HepG2 (cell line): ENCODE data around the gene FUT1. TPM values are rescaled to one million over a fixed set of nuclear protein-coding genes. Genes with fewer than 3 reads are reported as not detected.

Source experiments
- AGO1 ChIP-seq: fragments of 200-400 bp; formaldehyde crosslinking; IDR thresholded peaks from 2 replicates; pipeline ENCODE4 v1.6.1; 2017; ENCODE audit warnings: mild to moderate bottlenecking, low read depth, low read length, moderate library complexity; ENCODE audit not compliant: poor library complexity, severe bottlenecking
- EHMT2 ChIP-seq: fragments of 200-600 bp; sonication (generic); IDR thresholded peaks from 2 replicates; pipeline ENCODE4 v1.7.0; 2017; ENCODE audit warnings: antibody characterized with exemption, low read depth, low read length, borderline replicate concordance
- FOXO1 ChIP-seq: sonication (generic); formaldehyde crosslinking; IDR thresholded peaks from 2 replicates; pipeline ENCODE4 v1.4.0; 2020; ENCODE audit warnings: missing genetic modification reagents
- NFKB2 ChIP-seq: sonication (generic); formaldehyde crosslinking; IDR thresholded peaks from 2 replicates; pipeline ENCODE4 v1.4.0; 2020; ENCODE audit warnings: missing genetic modification reagents, borderline replicate concordance
- RBM22 ChIP-seq: fragments of 200-400 bp; formaldehyde crosslinking; optimal IDR thresholded peaks from 2 replicates; pipeline ENCODE3; 2017; ENCODE audit warnings: mild to moderate bottlenecking, low read length, moderate library complexity
- TARDBP ChIP-seq: sonication (generic); formaldehyde crosslinking; IDR thresholded peaks from 2 replicates; pipeline ENCODE4 v1.8.0; 2022; ENCODE audit warnings: mild to moderate bottlenecking, missing genetic modification reagents
- ZNF597 ChIP-seq: sonication (generic); formaldehyde crosslinking; IDR thresholded peaks from 2 replicates; pipeline ENCODE4 v1.5.0; 2020; ENCODE audit warnings: missing genetic modification reagents
- ZNF619 ChIP-seq: sonication (generic); formaldehyde crosslinking; IDR thresholded peaks from 2 replicates; pipeline ENCODE4 v1.4.0; 2020; ENCODE audit warnings: mild to moderate bottlenecking, missing genetic modification reagents
- ZNF724P ChIP-seq: sonication (generic); formaldehyde crosslinking; IDR thresholded peaks from 2 replicates; pipeline ENCODE4 v1.8.0; 2022; ENCODE audit warnings: missing genetic modification reagents, borderline replicate concordance
- ZSCAN12 ChIP-seq: sonication (generic); formaldehyde crosslinking; IDR thresholded peaks from 2 replicates; pipeline ENCODE4 v1.9.0; 2021; ENCODE audit warnings: mild to moderate bottlenecking, missing genetic modification reagents
- polyA plus RNA-seq, 8 experiments: library from polyadenylated mRNA; depleted of rRNA in 3 of 8; stranded (reverse) in 7 of 8; unstranded in 1 of 8; fragments of >200 nt; fragmentation: Illumina TruSeq in 4 of 8; extraction: Trizol in 4 of 8; gene quantifications; 2 replicates each; pipeline versions ENCODE4 v1.2.1 to v1.2.3, GENCODE V29; 2011 to 2016; ENCODE audit warnings: low read depth in 4 of 8, missing spikeins in 1 of 8, mixed read lengths in 1 of 8; ENCODE audit not compliant: insufficient read depth in 1 of 8
- total RNA-seq, 5 experiments: library from RNA; depleted of rRNA; stranded (reverse); fragments of >200 nt; fragmentation: Illumina TruSeq; extraction: Trizol; gene quantifications; 2 replicates each; pipeline ENCODE4 v1.2.3, GENCODE V29; 2016; ENCODE audit warnings: low read depth in 1 of 5
- TF ChIP-seq, protein P1 (sequence below): conservative IDR thresholded peaks from 2 replicates; pipeline ENCODE4 v1.6.1; 2018; ENCODE audit warnings: missing genetic modification reagents
- TF ChIP-seq, protein P2 (sequence below): IDR thresholded peaks from 2 replicates; pipeline ENCODE4 v1.6.1; 2016; ENCODE audit warnings: low read depth, borderline replicate concordance
- TF ChIP-seq, protein P3 (sequence below): sonication (generic); formaldehyde crosslinking; IDR thresholded peaks from 2 replicates; pipeline ENCODE4 v1.4.0; 2020; ENCODE audit warnings: missing genetic modification reagents
- TF ChIP-seq, protein P4 (sequence below): sonication (generic); formaldehyde crosslinking; IDR thresholded peaks from 2 replicates; pipeline ENCODE4 v1.8.1; 2023; ENCODE audit warnings: missing genetic modification reagents, mild to moderate bottlenecking, borderline replicate concordance
- TF ChIP-seq, protein P5 (sequence below): sonication (generic); formaldehyde crosslinking; IDR thresholded peaks from 2 replicates; pipeline ENCODE4 v1.8.0; 2022; ENCODE audit warnings: missing genetic modification reagents, mild to moderate bottlenecking, borderline replicate concordance
- TF ChIP-seq, protein P6 (sequence below): sonication (generic); formaldehyde crosslinking; IDR thresholded peaks from 2 replicates; pipeline ENCODE4 v1.4.0; 2020; ENCODE audit warnings: mild to moderate bottlenecking, missing genetic modification reagents

FUT1 gene
- total and polyA plus RNA-seq, 2 of the 13 experiments (the other 11 are each of a cell fraction or from before 2014, with no cell fraction given): 0.07 to 1.1 TPM

GRCh38 chr19:48738557-48739403 is 13.7 kb downstream of the FUT1 start (continued):
- TF ChIP-seq TARDBP: peak; percentile 60
- TF ChIP-seq, protein P1, sequence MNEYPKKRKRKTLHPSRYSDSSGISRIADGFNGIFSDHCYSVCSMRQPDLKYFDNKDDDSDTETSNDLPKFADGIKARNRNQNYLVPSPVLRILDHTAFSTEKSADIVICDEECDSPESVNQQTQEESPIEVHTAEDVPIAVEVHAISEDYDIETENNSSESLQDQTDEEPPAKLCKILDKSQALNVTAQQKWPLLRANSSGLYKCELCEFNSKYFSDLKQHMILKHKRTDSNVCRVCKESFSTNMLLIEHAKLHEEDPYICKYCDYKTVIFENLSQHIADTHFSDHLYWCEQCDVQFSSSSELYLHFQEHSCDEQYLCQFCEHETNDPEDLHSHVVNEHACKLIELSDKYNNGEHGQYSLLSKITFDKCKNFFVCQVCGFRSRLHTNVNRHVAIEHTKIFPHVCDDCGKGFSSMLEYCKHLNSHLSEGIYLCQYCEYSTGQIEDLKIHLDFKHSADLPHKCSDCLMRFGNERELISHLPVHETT (CRISPR knock-in tag): no peak
- no peak for TF ChIP-seq ZSCAN12 (CRISPR knock-in tag)
- TF ChIP-seq, protein P2, sequence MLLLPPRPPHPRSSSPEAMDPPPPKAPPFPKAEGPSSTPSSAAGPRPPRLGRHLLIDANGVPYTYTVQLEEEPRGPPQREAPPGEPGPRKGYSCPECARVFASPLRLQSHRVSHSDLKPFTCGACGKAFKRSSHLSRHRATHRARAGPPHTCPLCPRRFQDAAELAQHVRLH (CRISPR knock-in tag): no peak
- no peak for TF ChIP-seq AGO1
- peak; percentile 72; the same call in 1 of the 2 replicates for TF ChIP-seq ZNF724P (CRISPR knock-in tag)
- TF ChIP-seq, protein P3, sequence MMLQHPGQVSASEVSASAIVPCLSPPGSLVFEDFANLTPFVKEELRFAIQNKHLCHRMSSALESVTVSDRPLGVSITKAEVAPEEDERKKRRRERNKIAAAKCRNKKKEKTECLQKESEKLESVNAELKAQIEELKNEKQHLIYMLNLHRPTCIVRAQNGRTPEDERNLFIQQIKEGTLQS: no peak
- TF ChIP-seq FOXO1 (CRISPR knock-in tag): no peak
- TF ChIP-seq, protein P4, sequence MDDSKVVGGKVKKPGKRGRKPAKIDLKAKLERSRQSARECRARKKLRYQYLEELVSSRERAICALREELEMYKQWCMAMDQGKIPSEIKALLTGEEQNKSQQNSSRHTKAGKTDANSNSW (CRISPR knock-in tag): peak; percentile 62; the same call in 1 of the 2 replicates
- TF ChIP-seq, protein P5, sequence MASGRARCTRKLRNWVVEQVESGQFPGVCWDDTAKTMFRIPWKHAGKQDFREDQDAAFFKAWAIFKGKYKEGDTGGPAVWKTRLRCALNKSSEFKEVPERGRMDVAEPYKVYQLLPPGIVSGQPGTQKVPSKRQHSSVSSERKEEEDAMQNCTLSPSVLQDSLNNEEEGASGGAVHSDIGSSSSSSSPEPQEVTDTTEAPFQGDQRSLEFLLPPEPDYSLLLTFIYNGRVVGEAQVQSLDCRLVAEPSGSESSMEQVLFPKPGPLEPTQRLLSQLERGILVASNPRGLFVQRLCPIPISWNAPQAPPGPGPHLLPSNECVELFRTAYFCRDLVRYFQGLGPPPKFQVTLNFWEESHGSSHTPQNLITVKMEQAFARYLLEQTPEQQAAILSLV (CRISPR knock-in tag): no peak
- TF ChIP-seq, protein P6, sequence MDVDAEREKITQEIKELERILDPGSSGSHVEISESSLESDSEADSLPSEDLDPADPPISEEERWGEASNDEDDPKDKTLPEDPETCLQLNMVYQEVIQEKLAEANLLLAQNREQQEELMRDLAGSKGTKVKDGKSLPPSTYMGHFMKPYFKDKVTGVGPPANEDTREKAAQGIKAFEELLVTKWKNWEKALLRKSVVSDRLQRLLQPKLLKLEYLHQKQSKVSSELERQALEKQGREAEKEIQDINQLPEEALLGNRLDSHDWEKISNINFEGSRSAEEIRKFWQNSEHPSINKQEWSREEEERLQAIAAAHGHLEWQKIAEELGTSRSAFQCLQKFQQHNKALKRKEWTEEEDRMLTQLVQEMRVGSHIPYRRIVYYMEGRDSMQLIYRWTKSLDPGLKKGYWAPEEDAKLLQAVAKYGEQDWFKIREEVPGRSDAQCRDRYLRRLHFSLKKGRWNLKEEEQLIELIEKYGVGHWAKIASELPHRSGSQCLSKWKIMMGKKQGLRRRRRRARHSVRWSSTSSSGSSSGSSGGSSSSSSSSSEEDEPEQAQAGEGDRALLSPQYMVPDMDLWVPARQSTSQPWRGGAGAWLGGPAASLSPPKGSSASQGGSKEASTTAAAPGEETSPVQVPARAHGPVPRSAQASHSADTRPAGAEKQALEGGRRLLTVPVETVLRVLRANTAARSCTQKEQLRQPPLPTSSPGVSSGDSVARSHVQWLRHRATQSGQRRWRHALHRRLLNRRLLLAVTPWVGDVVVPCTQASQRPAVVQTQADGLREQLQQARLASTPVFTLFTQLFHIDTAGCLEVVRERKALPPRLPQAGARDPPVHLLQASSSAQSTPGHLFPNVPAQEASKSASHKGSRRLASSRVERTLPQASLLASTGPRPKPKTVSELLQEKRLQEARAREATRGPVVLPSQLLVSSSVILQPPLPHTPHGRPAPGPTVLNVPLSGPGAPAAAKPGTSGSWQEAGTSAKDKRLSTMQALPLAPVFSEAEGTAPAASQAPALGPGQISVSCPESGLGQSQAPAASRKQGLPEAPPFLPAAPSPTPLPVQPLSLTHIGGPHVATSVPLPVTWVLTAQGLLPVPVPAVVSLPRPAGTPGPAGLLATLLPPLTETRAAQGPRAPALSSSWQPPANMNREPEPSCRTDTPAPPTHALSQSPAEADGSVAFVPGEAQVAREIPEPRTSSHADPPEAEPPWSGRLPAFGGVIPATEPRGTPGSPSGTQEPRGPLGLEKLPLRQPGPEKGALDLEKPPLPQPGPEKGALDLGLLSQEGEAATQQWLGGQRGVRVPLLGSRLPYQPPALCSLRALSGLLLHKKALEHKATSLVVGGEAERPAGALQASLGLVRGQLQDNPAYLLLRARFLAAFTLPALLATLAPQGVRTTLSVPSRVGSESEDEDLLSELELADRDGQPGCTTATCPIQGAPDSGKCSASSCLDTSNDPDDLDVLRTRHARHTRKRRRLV (CRISPR knock-in tag): no peak
- no peak for TF ChIP-seq RBM22
- TF ChIP-seq NFKB2 (CRISPR knock-in tag): no peak; the same call in 1 of the 2 replicates
- TF ChIP-seq EHMT2: no peak
- TF ChIP-seq ZNF619 (CRISPR knock-in tag): no peak
- TF ChIP-seq ZNF597 (CRISPR knock-in tag): no peak
